ENCODE data around the gene GLOD5. TPM values are rescaled to one million over a fixed set of nuclear protein-coding genes. Genes with fewer than 3 reads are reported as not detected.

GLOD5 gene
- total RNA-seq, 2 experiments from 2014 or later, result not detected

DNA sequence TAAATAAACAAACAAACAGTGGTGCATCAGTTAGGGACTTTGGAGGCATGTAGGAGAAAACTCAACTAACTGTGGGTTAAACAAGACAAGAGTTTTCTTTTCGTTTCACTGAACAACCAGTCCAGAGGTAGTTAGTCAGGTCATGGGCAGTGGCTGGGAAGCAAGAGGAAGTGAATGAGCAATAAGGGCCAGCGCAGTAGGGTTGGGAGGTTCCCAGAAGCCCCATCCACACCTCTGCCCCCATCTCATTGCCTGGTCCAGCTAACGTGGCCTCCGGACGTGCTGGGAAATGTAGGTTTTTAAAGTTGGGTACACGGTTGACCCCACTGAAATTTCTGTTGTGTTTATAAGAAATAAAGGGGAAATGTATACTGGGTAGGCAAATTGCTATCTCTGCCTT, 8.7 kb downstream of the GLOD5 start:
- ChIA-PET POLR2A (no interaction called here), CTCF (no interaction called here)
- Histone ChIP-seq H3K4me3 (ENCODE audit: low read length) (no peak overlapping the region), H3K27ac (ENCODE audit: low read depth in 1 of 2, low read length in 2 of 2) (no peak overlapping the region), H3K9me3 (ENCODE audit: control insufficient read depth in 1 of 2, insufficient read depth in 1 of 2, low read length in 2 of 2) (no peaks in the 10 kb centered on the region), H3K27me3 (ENCODE audit: control insufficient read depth in 1 of 2, insufficient read depth in 2 of 2, low read length in 2 of 2) (no peaks in the 10 kb centered on the region), H3K36me3 (ENCODE audit: insufficient read depth, low read length) (no peaks in the 10 kb centered on the region), H3K4me1 (ENCODE audit: insufficient read depth, low read length) (no peaks in the 10 kb centered on the region)
- DNase-seq, result no peak
- intact Hi-C loops (cut with DNase I, micrococcal nuclease), result no loop called here
- TF ChIP-seq, protein P1, sequence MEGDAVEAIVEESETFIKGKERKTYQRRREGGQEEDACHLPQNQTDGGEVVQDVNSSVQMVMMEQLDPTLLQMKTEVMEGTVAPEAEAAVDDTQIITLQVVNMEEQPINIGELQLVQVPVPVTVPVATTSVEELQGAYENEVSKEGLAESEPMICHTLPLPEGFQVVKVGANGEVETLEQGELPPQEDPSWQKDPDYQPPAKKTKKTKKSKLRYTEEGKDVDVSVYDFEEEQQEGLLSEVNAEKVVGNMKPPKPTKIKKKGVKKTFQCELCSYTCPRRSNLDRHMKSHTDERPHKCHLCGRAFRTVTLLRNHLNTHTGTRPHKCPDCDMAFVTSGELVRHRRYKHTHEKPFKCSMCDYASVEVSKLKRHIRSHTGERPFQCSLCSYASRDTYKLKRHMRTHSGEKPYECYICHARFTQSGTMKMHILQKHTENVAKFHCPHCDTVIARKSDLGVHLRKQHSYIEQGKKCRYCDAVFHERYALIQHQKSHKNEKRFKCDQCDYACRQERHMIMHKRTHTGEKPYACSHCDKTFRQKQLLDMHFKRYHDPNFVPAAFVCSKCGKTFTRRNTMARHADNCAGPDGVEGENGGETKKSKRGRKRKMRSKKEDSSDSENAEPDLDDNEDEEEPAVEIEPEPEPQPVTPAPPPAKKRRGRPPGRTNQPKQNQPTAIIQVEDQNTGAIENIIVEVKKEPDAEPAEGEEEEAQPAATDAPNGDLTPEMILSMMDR (IDR thresholded peaks at IDR 0.05), result no peak
- Mint-ChIP-seq H3K27me3 (no peaks in the 10 kb centered on the region), H3K36me3 (ENCODE audit: low read depth) (no peaks in the 10 kb centered on the region), H3K4me3 (no peak overlapping the region), H3K9me3 (no peaks in the 10 kb centered on the region), H3K4me1 (ENCODE audit: low read depth) (no peaks in the 10 kb centered on the region), H3K27ac (no peak overlapping the region)
- ATAC-seq (ENCODE audit: poor library complexity), result no peak

DNA sequence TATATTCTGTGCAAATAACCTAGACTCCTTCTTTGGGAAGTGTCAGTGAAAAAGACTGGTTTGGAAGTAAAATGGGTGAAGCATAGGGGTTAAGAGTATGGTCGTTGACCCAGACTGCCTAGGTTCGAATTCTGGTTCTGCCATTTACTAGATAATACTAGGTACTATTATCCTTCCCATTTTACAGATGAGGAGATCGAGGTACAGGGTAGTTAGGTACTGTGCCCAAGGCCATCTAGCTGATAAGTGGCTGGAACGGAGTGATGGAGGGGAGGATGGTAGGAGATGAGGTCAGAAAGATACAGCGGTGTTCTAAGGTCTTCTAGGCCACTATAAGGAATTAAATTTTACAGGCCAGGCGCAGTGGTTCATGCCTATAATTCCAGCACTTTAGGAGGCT, 11.1 kb downstream of the GLOD5 start:
- H3K4me3 ChIP-seq (ENCODE audit: low read length), result no peak overlapping the region
- CTCF ChIA-PET, result no interaction called here
- H3K27me3 Mint-ChIP-seq, result no peaks in the 10 kb centered on the region
- TF ChIP-seq, protein P1 (IDR thresholded peaks at IDR 0.05), result no peak
- intact Hi-C loops (cut with DNase I, micrococcal nuclease), result loop anchor here in 1 of 2 experiments (1.0 kb wide), 1 partner anchor 15 kb away; no protein-coding TSS in a partner anchor
- no peaks in the 10 kb centered on the region for H3K9me3 ChIP-seq (ENCODE audit: control insufficient read depth in 1 of 2, insufficient read depth in 1 of 2, low read length in 2 of 2)
- no peaks in the 10 kb centered on the region for H3K36me3 ChIP-seq (ENCODE audit: insufficient read depth, low read length)
- H3K27me3 ChIP-seq (ENCODE audit: control insufficient read depth in 1 of 2, insufficient read depth in 2 of 2, low read length in 2 of 2), result no peaks in the 10 kb centered on the region
- no peaks in the 10 kb centered on the region for H3K4me1 ChIP-seq (ENCODE audit: insufficient read depth, low read length)
- DNase-seq, result no peak
- no peaks in the 10 kb centered on the region for H3K9me3 Mint-ChIP-seq
- POLR2A ChIA-PET, result no interaction called here
- H3K27ac ChIP-seq (ENCODE audit: low read depth in 1 of 2, low read length in 2 of 2), result no peak overlapping the region
- H3K36me3 Mint-ChIP-seq (ENCODE audit: low read depth), result no peaks in the 10 kb centered on the region
- H3K4me3 Mint-ChIP-seq, result no peak overlapping the region
- no peak for ATAC-seq (ENCODE audit: poor library complexity)
- H3K4me1 Mint-ChIP-seq (ENCODE audit: low read depth), result no peaks in the 10 kb centered on the region
- H3K27ac Mint-ChIP-seq, result no peak overlapping the region

DNA sequence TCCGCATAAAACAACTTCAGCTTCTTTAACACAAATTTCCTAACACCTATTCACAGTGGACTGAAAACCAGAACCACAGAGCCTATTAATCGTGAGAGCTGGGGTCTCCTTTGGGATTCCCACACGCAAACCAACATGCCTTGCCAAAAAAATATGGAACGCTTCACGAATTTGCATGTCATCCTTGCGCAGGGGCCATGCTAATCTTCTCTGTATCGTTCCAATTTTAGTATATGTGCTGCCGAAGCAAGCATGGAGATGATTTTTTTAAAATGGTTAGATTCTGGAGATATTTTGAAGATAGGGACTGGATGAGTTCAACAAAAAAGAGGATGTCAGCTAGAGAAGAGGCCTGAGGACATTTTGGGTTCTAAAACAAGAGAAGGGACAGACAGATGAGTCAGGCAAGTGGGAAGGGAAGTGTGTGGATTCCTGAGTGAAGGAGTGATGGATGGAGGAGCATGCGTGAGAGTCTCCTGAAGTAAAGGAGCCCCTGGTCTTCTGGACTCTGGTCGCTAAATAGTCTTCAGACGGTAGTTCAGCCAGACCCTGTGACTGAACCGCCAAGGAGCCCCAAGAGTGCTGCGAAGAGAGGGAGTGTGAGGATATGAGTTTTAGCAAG, 15.4 kb downstream of the GLOD5 start:
- Histone ChIP-seq H3K4me3 (ENCODE audit: low read length) (no peak overlapping the region), H3K9me3 (ENCODE audit: control insufficient read depth in 1 of 2, insufficient read depth in 1 of 2, low read length in 2 of 2) (no peaks in the 10 kb centered on the region), H3K27me3 (ENCODE audit: control insufficient read depth in 1 of 2, insufficient read depth in 2 of 2, low read length in 2 of 2) (no peaks in the 10 kb centered on the region), H3K4me1 (ENCODE audit: insufficient read depth, low read length) (no peaks in the 10 kb centered on the region), H3K36me3 (ENCODE audit: insufficient read depth, low read length) (no peaks in the 10 kb centered on the region), H3K27ac (ENCODE audit: low read depth in 1 of 2, low read length in 2 of 2) (no peak overlapping the region)
- Mint-ChIP-seq H3K27me3 (no peaks in the 10 kb centered on the region), H3K4me3 (no peak overlapping the region), H3K9me3 (no peaks in the 10 kb centered on the region), H3K36me3 (ENCODE audit: low read depth) (no peaks in the 10 kb centered on the region), H3K27ac (no peak overlapping the region), H3K4me1 (ENCODE audit: low read depth) (no peaks in the 10 kb centered on the region)
- ATAC-seq (ENCODE audit: poor library complexity), result no peak
- TF ChIP-seq, protein P1 (IDR thresholded peaks at IDR 0.05), result no peak
- ChIA-PET CTCF (no interaction called here), POLR2A (no interaction called here)
- intact Hi-C loops (cut with DNase I, micrococcal nuclease), result no loop called here
- no peak for DNase-seq

Data from CD4-positive, alpha-beta T cell (primary cell).